GM18526 (cell line): ENCODE results near the gene OR4D6.

Experiments
- POLR2A ChIP-seq: IDR thresholded peaks from 3 replicates; pipeline ENCODE4 v1.6.1; 2011; ENCODE audit not compliant: insufficient read length; ENCODE audit errors: extremely low read depth

OR4D6 gene

DNA sequence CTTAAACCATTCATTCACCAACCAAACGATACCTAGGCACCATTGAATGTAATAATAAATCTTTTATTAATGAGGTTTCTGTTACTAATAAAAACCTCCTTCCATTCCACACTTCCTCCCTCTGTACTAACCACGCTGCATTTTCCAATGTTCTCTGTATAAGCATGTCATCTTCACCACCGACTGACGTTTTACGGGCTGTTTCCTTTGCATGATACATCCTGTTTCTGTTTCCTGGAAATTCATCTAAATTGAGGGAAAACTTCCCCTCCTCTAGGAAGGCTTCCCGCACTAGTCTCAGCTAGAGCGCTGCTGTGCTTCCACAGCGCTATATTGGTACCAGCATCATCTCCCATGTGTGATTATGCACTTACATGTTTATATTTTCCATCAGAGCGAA is 18.4 kb downstream of the OR4D6 start:
- no peak for TF ChIP-seq POLR2A

DNA sequence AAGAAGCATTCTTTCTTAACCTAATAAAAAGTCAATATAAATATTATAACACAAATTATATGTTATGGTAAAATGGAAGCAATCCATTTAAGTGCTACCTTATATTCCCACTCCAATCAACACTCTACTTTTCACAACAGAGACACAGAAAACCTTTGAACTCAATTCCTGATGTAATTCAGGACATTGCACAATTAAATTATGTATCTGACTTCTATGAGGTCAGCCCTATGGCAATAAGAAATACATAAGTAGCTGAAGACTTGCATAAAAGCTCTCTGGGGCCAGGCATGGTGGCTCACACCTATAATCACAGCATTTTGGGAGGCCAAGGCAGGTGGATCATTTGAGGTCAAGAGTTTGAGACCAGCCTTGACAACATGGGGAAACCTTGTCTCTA is 23.1 kb downstream of the OR4D6 start:
- no peak for TF ChIP-seq POLR2A

DNA sequence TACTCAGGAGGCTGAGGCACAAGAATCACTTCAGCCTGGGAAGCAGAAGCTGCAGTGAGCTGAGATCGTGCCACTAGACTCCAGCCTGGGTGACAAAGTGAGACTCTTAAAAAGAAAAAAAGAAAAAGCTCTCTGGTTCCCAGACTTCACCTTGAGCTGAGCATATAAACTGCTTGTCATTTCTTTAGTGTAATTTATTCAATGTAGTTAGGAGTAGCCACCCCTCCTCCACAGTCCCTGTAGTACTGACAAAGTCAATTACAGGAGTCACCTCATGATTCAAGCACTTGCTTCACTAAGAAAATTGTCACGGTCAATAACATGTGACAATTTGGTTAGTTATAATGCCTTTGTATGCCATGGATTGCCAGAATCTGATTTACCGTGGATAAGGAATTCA is 23.6 kb downstream of the OR4D6 start:
- no peak for TF ChIP-seq POLR2A

DNA sequence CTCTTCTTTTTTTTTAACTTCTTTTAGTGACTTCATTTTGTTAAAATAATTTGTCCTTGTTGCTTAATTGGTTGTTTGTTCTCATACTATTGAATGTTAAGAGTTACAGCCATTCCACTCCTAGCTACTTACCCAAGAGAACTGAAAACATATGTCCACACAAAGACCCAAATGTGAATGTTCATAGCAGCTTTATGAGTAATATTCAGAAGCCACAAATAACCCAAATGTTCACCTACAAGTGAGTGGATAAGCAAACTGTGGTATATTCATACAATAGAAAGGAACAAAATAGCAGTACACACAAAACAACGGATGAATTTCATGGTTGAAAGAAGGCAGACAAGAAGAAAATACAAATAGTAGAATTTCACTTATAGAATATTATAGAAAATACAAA is 45.2 kb downstream of the OR4D6 start:
- TF ChIP-seq POLR2A: no peak

DNA sequence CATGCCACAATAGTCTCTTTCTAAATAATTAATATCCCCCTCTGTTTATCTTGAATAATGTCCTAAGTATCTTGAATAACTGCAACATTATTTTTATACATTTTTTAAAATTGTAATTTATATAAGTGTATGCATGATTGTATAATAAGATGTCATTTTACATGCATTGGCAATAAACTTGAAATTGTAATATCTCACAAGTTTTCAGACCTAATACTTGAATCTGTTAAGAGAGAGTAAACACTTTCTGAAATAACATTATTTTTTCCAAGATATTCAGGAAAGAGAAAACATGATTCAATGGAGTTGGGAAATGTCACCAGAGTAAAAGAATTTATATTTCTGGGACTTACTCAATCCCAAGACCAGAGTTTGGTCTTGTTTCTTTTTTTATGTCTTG is 46.5 kb downstream of the OR4D6 start, which contains the start of gene OR4D11:
Gene OR4D11, plus strand, starts transcription at position 301 of the 400 bp plus-strand sequence. Its CDS starts 0 bp downstream, at position 301.
- no peak for TF ChIP-seq POLR2A
